Measurements from ENCODE around the gene TRPC4AP.

TRPC4AP gene

DNA sequence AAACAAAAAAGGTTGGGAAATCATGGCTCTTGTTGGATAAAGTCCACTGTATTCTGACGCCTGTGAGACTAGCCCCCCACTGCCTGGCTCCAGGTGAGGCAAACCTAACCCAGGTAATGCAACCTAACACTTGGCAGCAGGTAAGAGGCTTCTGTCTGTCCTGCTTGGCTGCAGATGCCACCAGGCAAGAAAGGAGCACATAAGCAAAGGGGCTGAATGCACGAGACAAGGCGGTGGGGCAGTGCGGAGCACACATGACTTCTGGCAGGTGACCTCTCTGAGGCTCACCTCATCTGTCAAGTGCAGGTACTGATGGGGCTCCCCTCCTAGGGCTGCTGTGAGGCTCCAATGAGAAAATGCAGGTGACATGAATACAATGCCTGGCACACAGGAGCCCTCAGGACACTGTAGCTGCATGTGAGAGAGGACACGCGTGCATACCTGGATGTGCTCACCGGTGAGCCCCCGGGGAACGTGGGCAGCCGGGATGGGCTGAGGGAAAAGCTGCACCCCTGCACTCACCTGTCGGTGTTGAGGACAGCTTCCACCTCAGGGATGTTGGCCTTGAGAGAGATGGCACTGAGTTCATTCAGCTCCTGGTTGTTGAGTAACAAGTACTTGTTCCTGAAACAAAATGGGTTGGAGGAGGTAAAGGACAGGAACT, 82.8 kb downstream of the TRPC4AP start:
- H3K9me3 ChIP-seq (ENCODE audit: severe bottlenecking), result no peaks in the 10 kb centered on the region
- H3K36me3 ChIP-seq, result peaks cover 73% of the 10 kb centered on the region
- no peak for DNase-seq

DNA sequence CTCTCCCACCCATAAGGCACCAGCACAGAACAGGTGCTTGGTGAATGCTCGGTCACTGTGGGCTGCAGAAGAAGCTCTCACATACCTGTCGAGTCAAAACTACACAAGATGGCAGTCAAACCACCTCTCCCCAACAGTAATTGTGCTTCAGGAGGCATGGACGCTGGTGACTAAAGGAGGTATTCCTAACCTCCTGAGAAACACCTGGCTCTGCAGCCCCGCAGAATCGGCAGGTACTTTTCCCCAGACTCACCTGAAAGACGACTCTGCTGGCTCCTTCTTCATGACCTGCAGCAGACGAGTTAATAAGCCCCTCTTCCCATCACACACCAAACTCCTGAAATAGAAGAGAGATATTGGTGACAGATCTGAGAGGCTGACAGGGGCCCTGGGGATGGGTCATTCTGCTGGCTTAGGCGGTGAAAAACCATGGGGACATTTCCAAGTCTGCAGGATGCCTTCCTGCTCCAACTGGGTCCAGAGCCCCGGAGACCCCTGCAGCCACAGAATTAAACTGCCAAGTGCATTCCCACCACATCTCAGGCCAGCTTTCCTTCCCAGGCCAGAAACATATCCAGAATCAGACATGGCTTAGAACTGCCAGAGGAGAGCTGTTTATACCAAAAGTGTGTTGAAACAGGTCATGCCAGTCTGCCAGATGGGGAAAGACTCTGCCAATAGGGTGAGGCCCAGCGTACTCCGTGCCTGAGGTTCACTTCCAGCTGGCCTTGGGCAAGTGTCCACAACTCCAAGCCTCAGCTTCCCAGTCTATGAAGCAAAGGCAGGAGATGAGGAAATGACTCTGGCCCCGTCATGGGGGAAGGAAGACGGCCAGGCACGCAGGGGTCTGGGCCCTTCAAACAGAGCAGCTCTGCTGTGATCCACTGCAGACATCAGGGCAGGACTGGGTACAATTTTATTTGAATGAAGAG, 83.9 kb downstream of the TRPC4AP start:
- Histone ChIP-seq H3K9me3 (ENCODE audit: severe bottlenecking) (no peaks in the 10 kb centered on the region), H3K36me3 (peaks cover 77% of the 10 kb centered on the region), H3K4me3 (ENCODE audit: low read depth, low read length) (no peak overlapping the region), H3K27me3 (ENCODE audit: insufficient read depth, low read depth, severe bottlenecking) (no peaks in the 10 kb centered on the region), H3K27ac (no peak overlapping the region)
- DNase-seq, result no peak
- TF ChIP-seq, protein P1, sequence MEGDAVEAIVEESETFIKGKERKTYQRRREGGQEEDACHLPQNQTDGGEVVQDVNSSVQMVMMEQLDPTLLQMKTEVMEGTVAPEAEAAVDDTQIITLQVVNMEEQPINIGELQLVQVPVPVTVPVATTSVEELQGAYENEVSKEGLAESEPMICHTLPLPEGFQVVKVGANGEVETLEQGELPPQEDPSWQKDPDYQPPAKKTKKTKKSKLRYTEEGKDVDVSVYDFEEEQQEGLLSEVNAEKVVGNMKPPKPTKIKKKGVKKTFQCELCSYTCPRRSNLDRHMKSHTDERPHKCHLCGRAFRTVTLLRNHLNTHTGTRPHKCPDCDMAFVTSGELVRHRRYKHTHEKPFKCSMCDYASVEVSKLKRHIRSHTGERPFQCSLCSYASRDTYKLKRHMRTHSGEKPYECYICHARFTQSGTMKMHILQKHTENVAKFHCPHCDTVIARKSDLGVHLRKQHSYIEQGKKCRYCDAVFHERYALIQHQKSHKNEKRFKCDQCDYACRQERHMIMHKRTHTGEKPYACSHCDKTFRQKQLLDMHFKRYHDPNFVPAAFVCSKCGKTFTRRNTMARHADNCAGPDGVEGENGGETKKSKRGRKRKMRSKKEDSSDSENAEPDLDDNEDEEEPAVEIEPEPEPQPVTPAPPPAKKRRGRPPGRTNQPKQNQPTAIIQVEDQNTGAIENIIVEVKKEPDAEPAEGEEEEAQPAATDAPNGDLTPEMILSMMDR (IDR thresholded peaks at IDR 0.05; ENCODE audit: low read depth, low read length), result no peak

More for the DNA sequence above, 82.8 kb downstream of the TRPC4AP start:
- no peak overlapping the region for H3K27ac ChIP-seq
- H3K27me3 ChIP-seq (ENCODE audit: insufficient read depth, low read depth, severe bottlenecking), result no peaks in the 10 kb centered on the region
- H3K4me3 ChIP-seq (ENCODE audit: low read depth, low read length), result no peak overlapping the region
- TF ChIP-seq, protein P1 (IDR thresholded peaks at IDR 0.05; ENCODE audit: low read depth, low read length), result no peak

DNA sequence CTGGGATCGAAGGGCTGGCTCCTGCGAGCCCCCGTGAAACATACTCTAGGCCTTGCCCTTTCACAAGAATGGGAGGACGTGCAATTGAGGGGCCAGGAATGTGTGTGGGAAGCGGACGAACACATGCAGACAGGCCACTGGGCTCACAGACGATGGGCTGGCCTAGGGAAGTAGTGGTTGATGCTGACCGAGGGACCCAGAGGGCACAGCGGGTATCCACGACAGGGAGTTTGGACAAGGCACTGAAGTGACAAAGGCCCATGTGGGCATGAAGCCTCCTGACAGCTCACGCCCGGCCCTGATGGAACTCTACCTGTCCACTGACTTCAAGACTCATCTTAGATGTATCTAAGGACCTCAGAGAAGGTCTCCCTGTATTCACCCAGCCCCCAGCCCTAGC, 84.7 kb downstream of the TRPC4AP start:
- no peaks in the 10 kb centered on the region for H3K9me3 ChIP-seq (ENCODE audit: severe bottlenecking)
- no peak overlapping the region for H3K4me3 ChIP-seq (ENCODE audit: low read depth, low read length)
- TF ChIP-seq, protein P1 (IDR thresholded peaks at IDR 0.05; ENCODE audit: low read depth, low read length), result no peak
- no peaks in the 10 kb centered on the region for H3K27me3 ChIP-seq (ENCODE audit: insufficient read depth, low read depth, severe bottlenecking)
- peaks cover 81% of the 10 kb centered on the region for H3K36me3 ChIP-seq
- H3K27ac ChIP-seq, result no peak overlapping the region
- no peak for DNase-seq

- H3K36me3 ChIP-seq, result peaks cover 84% of the 10 kb centered on the region
These were observed 85.2 kb downstream of the TRPC4AP start for GRCh38 chr20:35007413-35007812.

GRCh38 chr20:35006531-35006971, 86.1 kb downstream of the TRPC4AP start:
- no peak for DNase-seq
- peaks cover 83% of the 10 kb centered on the region for H3K36me3 ChIP-seq
- TF ChIP-seq, protein P1 (IDR thresholded peaks at IDR 0.05; ENCODE audit: low read depth, low read length), result no peak
- H3K4me3 ChIP-seq (ENCODE audit: low read depth, low read length), result no peak overlapping the region
- no peak overlapping the region for H3K27ac ChIP-seq
- H3K9me3 ChIP-seq (ENCODE audit: severe bottlenecking), result no peaks in the 10 kb centered on the region
- H3K27me3 ChIP-seq (ENCODE audit: insufficient read depth, low read depth, severe bottlenecking), result no peaks in the 10 kb centered on the region

More at GRCh38 chr20:35007413-35007812, 85.2 kb downstream of the TRPC4AP start:
- TF ChIP-seq, protein P1 (IDR thresholded peaks at IDR 0.05; ENCODE audit: low read depth, low read length), result no peak
- Histone ChIP-seq H3K4me3 (ENCODE audit: low read depth, low read length) (no peak overlapping the region), H3K27me3 (ENCODE audit: insufficient read depth, low read depth, severe bottlenecking) (no peaks in the 10 kb centered on the region), H3K27ac (no peak overlapping the region), H3K9me3 (ENCODE audit: severe bottlenecking) (no peaks in the 10 kb centered on the region)
- no peak for DNase-seq

Data from WERI-Rb-1 (cell line).